Measurements from ENCODE around the gene RPS27. TPM values are rescaled to one million over a fixed set of nuclear protein-coding genes. Genes with fewer than 3 reads are reported as not detected.
"Not testable (repeated sequence)": the region's sequence is repeated elsewhere in the genome, so short reads cannot be mapped to it uniquely, and the experiment has no call there.

The RPS27 gene
- total RNA-seq, 2 experiments from 2014 or later = 1,861 to 1,992 TPM

DNA sequence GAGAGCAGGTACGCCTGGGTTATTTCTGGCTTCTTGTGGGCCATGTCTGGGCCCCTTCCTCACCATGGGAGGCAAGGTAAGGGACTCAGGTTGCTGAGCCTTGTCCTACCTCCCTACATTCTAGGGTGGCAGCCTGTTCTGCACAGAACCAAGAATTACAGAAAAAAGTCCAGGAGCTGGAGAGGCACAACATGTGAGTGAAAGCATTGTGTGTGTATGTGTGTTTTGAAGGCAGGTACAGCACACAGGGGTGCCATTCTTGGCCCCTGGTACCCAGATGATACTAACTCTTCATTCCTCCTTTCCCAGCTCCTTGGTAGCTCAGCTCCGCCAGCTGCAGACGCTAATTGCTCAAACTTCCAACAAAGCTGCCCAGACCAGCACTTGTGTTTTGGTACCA, 17.5 kb upstream of the RPS27 start:
- Mint-ChIP-seq H3K9me3 (no peaks in the 10 kb centered on the region), H3K27me3 (no peaks in the 10 kb centered on the region), H3K36me3 (peaks cover 39% of the 10 kb centered on the region), H3K4me1 (ENCODE audit: low read depth) (peaks cover 36% of the 10 kb centered on the region), H3K4me3 (no peak overlapping the region), H3K27ac (no peak overlapping the region)
- ChIA-PET POLR2A (interaction anchor here (0.8 to 2.3 kb wide), 2 partner anchors 11 to 18 kb away, joined by 3 to 7 read pairs; partner anchors contain the start of gene RPS27), CTCF (interaction anchor here (1.2 to 1.6 kb wide), 2 partner anchors 13 to 27 kb away, joined by 5 read pairs; partner anchors contain the start of genes DENND4B and RAB13)
- intact Hi-C loops (cut with micrococcal nuclease) = no loop called here
- DNase-seq = no peak

DNA sequence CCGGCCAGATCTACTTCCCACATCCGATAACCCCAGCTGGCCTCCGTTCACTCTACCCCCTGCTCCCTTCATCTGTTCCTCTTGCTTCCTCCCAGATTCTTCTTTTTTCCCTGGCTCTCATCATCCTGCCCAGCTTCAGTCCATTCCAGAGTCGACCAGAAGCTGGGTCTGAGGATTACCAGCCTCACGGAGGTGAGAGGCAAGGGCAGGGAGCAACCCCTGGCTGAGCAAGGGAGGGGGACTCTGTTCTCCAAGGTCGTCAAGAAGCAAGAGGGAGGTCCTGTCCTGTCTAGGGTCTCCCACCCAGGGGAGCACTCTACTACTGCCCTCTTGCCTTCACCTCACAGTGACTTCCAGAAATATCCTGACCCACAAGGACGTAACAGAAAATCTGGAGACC, 17.0 kb upstream of the RPS27 start:
- no peaks in the 10 kb centered on the region for H3K27me3 Mint-ChIP-seq
- POLR2A ChIA-PET = interaction anchor here (0.8 to 2.3 kb wide), 2 partner anchors 11 to 17 kb away, joined by 3 to 7 read pairs; partner anchors contain the start of gene RPS27

DNA sequence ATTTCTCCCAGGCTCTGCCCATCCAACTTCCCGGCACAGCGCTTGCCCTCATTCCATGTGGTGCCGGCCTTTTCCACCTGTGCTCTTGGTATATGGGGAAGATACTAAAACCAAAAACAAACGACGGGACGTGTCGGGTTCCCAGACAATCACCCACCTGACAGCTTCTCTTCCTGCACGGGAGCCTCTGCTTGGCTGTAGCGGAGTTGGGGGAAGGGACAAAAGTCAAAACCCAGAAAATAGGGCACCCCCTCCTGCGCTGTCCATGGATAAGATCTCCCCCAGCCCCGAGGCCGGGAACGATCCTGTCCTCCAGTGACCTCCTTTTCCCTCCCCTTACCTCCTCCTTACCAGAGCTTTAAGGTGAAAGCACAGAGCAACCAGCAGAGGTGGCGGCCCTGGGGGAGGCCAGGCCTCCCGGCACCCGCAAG, 13.7 kb upstream of the RPS27 start:
- intact Hi-C loops (cut with micrococcal nuclease) = loop anchor here (1.0 kb wide), 4 partner anchors 9 to 19 kb away; partner anchors contain the start of genes CREB3L4, CRTC2, RAB13 and RPS27
- ChIA-PET CTCF (interaction anchor here (1.0 to 3.4 kb wide), 8 partner anchors 9 to 172 kb away, joined by 3 to 44 read pairs (median 8); partner anchors contain the start of genes CREB3L4, DENND4B, RAB13 and RPS27), POLR2A (interaction anchor here (0.7 to 5.0 kb wide), 11 partner anchors 10 to 343 kb away, joined by 3 to 79 read pairs (median 4); partner anchors contain the start of genes CHTOP, CREB3L4, CRTC2 and GATAD2B)
- Mint-ChIP-seq H3K27ac (peak overlapping the region; percentile 97), H3K27me3 (no peaks in the 10 kb centered on the region), H3K36me3 (peaks cover 39% of the 10 kb centered on the region), H3K4me1 (ENCODE audit: low read depth) (peaks cover 38% of the 10 kb centered on the region), H3K4me3 (peak overlapping the region; percentile 90), H3K9me3 (no peaks in the 10 kb centered on the region)
- DNase-seq = no peak

More for the DNA sequence above, 17.0 kb upstream of the RPS27 start:
- peaks cover 38% of the 10 kb centered on the region for H3K4me1 Mint-ChIP-seq (ENCODE audit: low read depth)
- peaks cover 39% of the 10 kb centered on the region for H3K36me3 Mint-ChIP-seq
- no peak overlapping the region for H3K27ac Mint-ChIP-seq
- intact Hi-C loops (cut with micrococcal nuclease) = no loop called here
- H3K9me3 Mint-ChIP-seq = no peaks in the 10 kb centered on the region
- CTCF ChIA-PET = interaction anchor here (1.2 to 1.6 kb wide), 2 partner anchors 13 to 27 kb away, joined by 5 read pairs; partner anchors contain the start of genes DENND4B and RAB13
- no peak for DNase-seq
- no peak overlapping the region for H3K4me3 Mint-ChIP-seq

DNA sequence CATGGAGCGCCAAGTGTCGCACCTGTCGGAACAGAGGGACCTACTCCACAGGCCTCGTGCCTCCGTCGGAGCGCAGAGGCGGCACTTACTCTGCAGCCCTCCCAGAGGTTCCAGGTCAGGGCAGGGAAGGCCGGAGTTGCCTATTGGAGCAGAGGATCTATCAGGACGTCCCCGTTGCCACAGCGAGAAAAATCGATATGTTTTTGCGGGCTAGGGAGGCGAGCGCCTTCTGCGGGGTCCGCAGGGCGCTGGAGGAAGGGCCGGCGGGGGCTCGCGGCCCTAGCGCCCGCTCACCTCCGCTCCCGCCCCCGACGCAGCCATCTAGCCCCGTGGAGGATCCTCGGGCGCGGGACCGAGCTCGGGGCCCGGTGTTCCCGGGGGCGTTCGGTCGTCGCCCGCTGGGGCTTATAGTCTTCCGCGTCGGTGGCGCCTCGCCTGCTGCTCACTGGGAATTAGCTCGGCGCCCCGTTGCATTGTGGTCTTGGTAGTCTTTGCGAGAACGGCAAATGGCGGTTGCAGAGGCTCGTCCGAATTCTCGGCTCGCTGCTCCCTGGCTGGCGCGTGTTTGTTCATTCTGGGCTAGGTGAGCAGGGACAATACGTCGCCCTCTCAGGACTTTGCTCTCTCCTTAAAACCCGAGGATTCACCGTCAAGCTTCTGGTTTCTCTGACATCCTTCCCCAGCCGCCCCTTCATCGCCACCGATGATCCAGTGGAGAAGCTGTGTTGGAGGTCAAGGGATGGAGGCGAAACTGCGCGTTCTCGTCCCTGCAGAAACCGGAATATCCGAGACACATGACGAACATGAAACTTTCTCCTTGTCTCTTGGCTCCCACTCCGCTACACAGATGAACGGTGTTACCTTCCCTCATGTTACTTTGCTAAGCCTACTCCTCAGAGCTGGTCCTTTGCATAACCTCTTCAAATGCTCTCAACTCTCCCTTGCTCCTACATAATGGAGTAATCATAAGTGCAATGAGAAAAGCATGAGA, 13.0 kb upstream of the RPS27 start, which contains the start of gene JTB:
TSS of gene JTB (minus strand) at position 425 of the 991 bp plus-strand sequence. CDS start at position 3, 422 bp downstream.
- no peaks in the 10 kb centered on the region for H3K27me3 Mint-ChIP-seq
- H3K4me1 Mint-ChIP-seq (ENCODE audit: low read depth) = peaks cover 31% of the 10 kb centered on the region
- H3K4me3 Mint-ChIP-seq = peak within 1 kb of the TSS; percentile 90
- ChIA-PET CTCF (interaction anchor here (0.6 to 3.4 kb wide), 11 partner anchors 9 to 180 kb away, joined by 3 to 44 read pairs (median 4); partner anchors contain the start of genes CREB3L4, DENND4B, RAB13 and RPS27), POLR2A (interaction anchor here (0.6 to 5.0 kb wide), 17 partner anchors 9 to 457 kb away, joined by 3 to 79 read pairs (median 5); partner anchors contain the start of genes CHTOP, CREB3L4, GATAD2B and ILF2)
- no peaks in the 10 kb centered on the region for H3K9me3 Mint-ChIP-seq
- peaks cover 36% of the 10 kb centered on the region for H3K36me3 Mint-ChIP-seq
- peak within 1 kb of the TSS; percentile 97 for H3K27ac Mint-ChIP-seq
- DNase-seq = peak; percentile 92
- intact Hi-C loops (cut with micrococcal nuclease) = loop anchor here (1.0 kb wide), 4 partner anchors 9 to 19 kb away; partner anchors contain the start of genes CREB3L4, CRTC2, RAB13 and RPS27

DNA sequence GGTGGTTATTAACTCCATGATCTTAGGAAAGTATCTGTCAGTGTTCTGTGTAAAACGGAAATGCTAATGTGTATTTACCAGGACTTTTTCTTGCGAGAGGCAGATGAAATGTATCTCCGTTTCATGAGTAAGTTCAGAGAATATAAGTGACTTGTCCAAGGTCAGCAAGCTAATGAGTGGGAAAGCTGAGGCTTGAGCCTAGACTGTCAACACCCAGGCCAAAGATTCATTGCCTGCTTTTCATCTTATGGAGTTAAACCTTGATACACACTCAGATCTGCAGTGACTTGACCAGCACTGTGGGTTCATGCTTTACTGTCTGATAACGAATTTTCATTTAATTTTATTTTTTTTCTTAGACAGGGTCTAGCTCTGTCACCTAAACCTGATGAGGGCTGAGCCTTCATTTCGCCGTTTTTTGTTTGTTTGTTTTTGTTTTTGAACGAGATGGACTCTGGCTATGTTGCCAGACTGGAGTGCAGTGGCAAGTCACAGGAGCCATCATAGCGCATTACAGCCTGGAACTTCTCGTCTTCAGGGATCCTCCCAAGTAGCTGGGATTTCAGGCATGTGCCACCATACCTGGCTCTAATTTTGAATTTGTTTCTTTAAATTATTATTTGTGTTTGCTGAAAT, 12.2 kb upstream of the RPS27 start:
- POLR2A ChIA-PET = interaction anchor here (0.6 to 5.0 kb wide), 11 partner anchors 8 to 344 kb away, joined by 3 to 79 read pairs (median 8); partner anchors contain the start of genes CHTOP, CREB3L4, GATAD2B and ILF2
- intact Hi-C loops (cut with micrococcal nuclease) = no loop called here
- no peak for DNase-seq

DNA sequence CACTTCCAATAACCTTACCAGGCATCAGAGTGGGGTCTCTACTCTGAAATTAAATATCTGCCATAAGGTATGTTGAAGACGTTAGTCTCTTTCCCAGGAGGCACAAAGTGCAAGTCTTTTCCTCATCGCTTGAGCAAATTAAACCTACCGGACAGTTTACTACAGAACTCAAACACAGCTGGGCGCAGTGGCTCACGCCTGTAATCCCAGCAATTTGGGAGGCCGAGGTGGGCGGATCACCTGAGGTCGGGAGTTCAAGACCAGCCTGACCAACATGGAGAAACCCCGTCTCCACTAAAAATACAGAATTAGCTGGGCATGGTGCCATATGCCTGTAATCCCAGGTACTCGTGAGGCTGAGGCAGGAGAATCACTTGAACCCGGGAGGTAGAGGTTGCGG, 11.5 kb upstream of the RPS27 start:
- H3K27me3 Mint-ChIP-seq; H3K27ac Mint-ChIP-seq; H3K9me3 Mint-ChIP-seq; intact Hi-C loops (cut with micrococcal nuclease); DNase-seq: not testable (repeated sequence)
- H3K4me1 Mint-ChIP-seq (ENCODE audit: low read depth) = peaks cover 27% of the 10 kb centered on the region
- H3K36me3 Mint-ChIP-seq = peaks cover 26% of the 10 kb centered on the region
- H3K4me3 Mint-ChIP-seq = peak overlapping the region; percentile 90
- POLR2A ChIA-PET = interaction anchor here (0.6 to 5.0 kb wide), 4 partner anchors 11 to 443 kb away, joined by 3 to 79 read pairs (median 21); partner anchors contain the start of genes CREB3L4, RPS27, S100A6 and SLC39A1
- CTCF ChIA-PET = interaction anchor here (2.1 to 3.4 kb wide), 4 partner anchors 8 to 182 kb away, joined by 10 to 44 read pairs (median 23); partner anchors contain the start of genes CREB3L4, RAB13 and RPS27

More for the DNA sequence above, 12.2 kb upstream of the RPS27 start:
- H3K36me3 Mint-ChIP-seq = peaks cover 30% of the 10 kb centered on the region
- peak overlapping the region; percentile 90 for H3K4me3 Mint-ChIP-seq
- peak overlapping the region; percentile 97 for H3K27ac Mint-ChIP-seq
- no peaks in the 10 kb centered on the region for H3K9me3 Mint-ChIP-seq
- H3K27me3 Mint-ChIP-seq = no peaks in the 10 kb centered on the region
- CTCF ChIA-PET = interaction anchor here (0.6 to 3.4 kb wide), 8 partner anchors 8 to 181 kb away, joined by 3 to 44 read pairs (median 8); partner anchors contain the start of genes CREB3L4, DENND4B, RAB13 and RPS27
- peaks cover 27% of the 10 kb centered on the region for H3K4me1 Mint-ChIP-seq (ENCODE audit: low read depth)

DNA sequence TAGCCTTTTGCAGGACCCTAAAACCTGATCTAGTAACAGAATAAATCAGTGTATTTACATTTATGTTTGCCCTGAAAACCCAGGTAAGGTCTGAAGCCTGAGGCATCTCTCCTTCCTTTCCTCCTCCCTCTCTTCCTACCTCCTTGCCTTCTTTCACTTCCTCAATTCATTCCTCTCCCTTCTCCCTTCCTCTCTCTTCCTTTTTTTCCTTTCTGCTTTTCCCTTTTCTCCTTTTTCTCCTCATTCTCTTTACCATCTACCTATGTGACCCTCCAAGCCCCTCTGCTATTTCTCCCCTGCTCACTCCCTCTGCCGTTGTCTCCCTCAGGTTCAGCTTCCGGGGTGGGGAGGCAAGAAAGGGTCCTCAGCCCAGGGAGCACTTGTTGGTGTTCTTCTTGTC, 8.8 kb upstream of the RPS27 start:
- H3K4me1 Mint-ChIP-seq (ENCODE audit: low read depth) = peaks cover 28% of the 10 kb centered on the region
- H3K27me3 Mint-ChIP-seq; H3K36me3 Mint-ChIP-seq; intact Hi-C loops (cut with micrococcal nuclease); CTCF ChIA-PET; POLR2A ChIA-PET; H3K4me3 Mint-ChIP-seq; H3K27ac Mint-ChIP-seq; DNase-seq; H3K9me3 Mint-ChIP-seq: not testable (repeated sequence)

DNA sequence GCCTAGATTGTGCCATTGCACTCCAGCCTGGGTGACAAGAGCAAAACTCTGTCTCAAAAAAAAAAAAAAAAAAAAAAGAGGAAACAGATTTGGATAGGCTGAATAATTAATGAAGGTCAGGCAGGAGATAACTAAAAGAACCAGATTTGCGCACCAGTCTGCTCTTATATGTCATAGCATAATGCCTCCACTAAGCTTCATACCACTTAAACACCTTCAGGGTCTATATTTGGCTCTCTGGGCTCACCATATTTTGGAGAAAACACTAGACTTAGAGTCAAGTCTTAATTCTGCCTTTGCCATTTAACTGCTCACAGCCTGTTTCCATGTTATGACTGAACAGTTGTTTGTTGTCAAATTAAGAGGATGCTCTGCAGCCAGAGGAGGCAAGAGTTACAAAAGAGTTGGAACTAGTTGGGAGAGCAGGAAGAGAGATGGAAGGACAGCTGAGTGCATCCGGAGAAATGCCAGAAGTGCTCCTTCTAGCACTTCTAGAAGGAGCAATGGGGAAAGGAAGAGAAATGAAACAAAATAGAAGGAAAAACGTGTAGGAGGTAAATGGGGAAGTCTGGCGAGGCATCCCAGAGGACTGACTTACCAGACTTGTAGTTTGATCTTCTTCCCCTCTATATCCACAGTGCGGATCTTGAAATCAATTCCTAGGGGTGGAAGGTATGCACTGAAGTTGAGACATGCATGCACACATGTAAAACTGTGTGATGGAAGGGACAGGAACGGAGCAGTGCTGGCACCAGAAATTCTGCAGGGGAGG, 6.3 kb upstream of the RPS27 start:
- H3K9me3 Mint-ChIP-seq = no peaks in the 10 kb centered on the region
- H3K4me3 Mint-ChIP-seq = no peak overlapping the region
- intact Hi-C loops (cut with micrococcal nuclease) = no loop called here
- POLR2A ChIA-PET = interaction anchor here (1.5 kb wide), 1 partner anchor 22 kb away, joined by 3 read pairs; no protein-coding TSS in a partner anchor
- no peaks in the 10 kb centered on the region for H3K36me3 Mint-ChIP-seq
- no peak for DNase-seq
- peaks cover 3% of the 10 kb centered on the region for H3K27me3 Mint-ChIP-seq
- peaks cover 24% of the 10 kb centered on the region for H3K4me1 Mint-ChIP-seq (ENCODE audit: low read depth)
- H3K27ac Mint-ChIP-seq = no peak overlapping the region
- CTCF ChIA-PET = interaction anchor here (0.8 to 4.2 kb wide), 7 partner anchors 14 to 474 kb away, joined by 3 to 74 read pairs (median 3); partner anchors contain the start of genes CREB3L4 and NPR1

DNA sequence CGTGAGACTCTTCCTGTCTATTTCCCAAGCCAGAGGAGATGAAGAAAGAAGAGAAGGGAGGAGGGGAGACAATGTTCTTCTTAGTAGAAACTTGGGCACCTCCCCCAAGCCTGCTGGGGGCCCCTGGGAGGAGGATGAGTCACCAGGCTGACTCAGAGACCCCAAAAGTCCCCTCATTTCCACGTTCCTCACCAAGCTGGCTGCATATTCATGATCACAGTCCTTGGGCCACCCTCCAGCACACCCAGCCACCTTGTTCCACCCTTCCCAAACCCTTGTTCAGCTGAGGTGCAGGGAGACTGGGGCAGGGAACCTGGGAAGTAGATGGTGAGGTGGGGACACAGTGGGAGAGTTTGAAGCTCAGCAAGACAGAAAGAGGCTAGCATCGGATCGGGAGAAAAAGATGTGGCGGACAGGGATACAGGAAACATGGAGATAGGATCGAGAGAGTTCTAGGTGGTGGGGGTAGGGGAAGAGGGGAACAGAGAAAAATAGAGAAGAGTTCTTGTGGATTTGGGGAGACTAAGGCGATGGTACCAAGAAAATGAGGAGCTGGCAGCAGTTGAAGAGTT, 5.1 kb upstream of the RPS27 start:
- peak; percentile 65 for DNase-seq
- ChIA-PET CTCF (interaction anchor here (0.8 to 4.2 kb wide), 13 partner anchors 15 to 475 kb away, joined by 3 to 74 read pairs (median 8); partner anchors contain the start of genes CRTC2, DENND4B, GATAD2B and NPR1), POLR2A (interaction anchor here (0.7 to 1.5 kb wide), 4 partner anchors 18 to 307 kb away, joined by 3 to 6 read pairs (median 3); partner anchors contain the start of genes CREB3L4 and NPR1)
- Mint-ChIP-seq H3K9me3 (no peaks in the 10 kb centered on the region), H3K4me3 (peak overlapping the region; percentile 43), H3K36me3 (no peaks in the 10 kb centered on the region), H3K27me3 (peaks cover 3% of the 10 kb centered on the region), H3K27ac (no peak overlapping the region), H3K4me1 (ENCODE audit: low read depth) (peaks cover 30% of the 10 kb centered on the region)
- intact Hi-C loops (cut with micrococcal nuclease) = no loop called here

Measured in activated CD4-positive, alpha-beta memory T cell treated with anti-CD3 and anti-CD28 coated beads for 36 hours (primary cell).